Raji (cell line): ENCODE measurements around the gene INSM1.

Experiments
- POLR2A ChIP-seq: IDR thresholded peaks from 2 replicates; pipeline ENCODE4 v1.6.1; 2011; ENCODE audit warnings: low read depth, low read length, control low read depth; ENCODE audit not compliant: insufficient read depth

The INSM1 gene, protein sequence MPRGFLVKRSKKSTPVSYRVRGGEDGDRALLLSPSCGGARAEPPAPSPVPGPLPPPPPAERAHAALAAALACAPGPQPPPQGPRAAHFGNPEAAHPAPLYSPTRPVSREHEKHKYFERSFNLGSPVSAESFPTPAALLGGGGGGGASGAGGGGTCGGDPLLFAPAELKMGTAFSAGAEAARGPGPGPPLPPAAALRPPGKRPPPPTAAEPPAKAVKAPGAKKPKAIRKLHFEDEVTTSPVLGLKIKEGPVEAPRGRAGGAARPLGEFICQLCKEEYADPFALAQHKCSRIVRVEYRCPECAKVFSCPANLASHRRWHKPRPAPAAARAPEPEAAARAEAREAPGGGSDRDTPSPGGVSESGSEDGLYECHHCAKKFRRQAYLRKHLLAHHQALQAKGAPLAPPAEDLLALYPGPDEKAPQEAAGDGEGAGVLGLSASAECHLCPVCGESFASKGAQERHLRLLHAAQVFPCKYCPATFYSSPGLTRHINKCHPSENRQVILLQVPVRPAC

GRCh38 chr20:20367575-20368417 is at the start of gene INSM1:
INSM1 (plus strand) TSS chr20:20368104; CDS start chr20:20368268, 164 bp downstream.
- TF ChIP-seq POLR2A: no peak

DNA sequence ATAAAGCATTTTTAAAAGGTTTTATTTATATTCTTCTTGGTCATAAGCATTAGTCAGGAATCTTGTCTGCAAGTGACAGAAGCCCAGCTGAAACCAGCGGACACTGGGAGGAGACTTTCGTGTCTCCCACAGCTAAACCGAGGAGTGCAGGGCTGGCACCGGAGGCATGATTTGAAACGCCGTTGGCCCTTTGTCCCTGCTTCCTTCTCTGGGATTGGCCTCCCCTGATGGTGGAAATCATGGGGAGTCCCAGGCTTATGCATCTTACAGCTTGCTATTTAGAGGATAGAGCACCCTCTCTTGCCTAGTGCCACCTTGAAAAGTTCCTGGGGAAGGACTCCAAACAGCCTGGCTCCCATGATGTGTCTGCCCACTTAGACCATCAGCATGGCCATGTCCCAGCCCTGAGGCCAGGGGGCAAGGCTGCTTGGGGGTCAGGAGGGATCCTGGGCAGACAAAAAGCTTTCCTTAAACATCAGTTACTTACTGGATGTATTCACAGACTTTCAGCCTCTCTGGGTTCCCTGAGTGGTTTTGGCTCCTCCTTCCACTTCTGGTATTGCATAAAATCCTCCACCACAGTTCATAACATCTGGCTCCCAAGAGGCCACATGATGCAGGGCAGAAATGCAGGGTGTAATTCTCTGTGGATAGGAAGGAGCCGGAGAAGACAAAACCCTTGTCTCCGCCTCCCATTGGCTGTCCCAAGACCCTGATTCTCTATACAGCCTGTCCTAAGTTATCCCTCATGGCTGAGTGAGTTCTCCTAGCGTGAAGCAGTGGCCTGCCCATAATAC is 49.3 kb upstream of the INSM1 start:
- no peak for TF ChIP-seq POLR2A

DNA sequence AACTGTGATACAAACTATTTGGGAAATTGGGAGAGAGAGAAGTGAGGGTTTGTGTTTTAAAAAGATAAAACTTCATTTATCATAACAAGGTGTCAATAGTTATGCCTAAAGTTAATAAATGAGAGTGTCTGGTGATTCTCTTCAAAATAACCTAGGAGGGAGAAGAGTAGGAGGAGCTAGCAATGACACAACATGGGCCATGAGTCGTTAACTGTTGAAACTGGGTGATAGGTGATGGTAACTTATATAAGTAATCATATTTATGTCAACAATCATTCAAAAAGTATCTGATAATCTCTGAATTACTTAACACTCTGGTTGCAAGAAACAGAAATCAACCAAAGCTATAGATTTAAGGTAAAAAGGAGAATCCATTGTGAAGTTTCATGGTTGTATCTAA is 46.8 kb upstream of the INSM1 start:
- no peak for TF ChIP-seq POLR2A

GRCh38 chr20:20321917-20322316 is 46.0 kb upstream of the INSM1 start:
- TF ChIP-seq POLR2A: no peak

- TF ChIP-seq POLR2A: no peak
Measured at GRCh38 chr20:20322912-20323311, 45.0 kb upstream of the INSM1 start.

DNA sequence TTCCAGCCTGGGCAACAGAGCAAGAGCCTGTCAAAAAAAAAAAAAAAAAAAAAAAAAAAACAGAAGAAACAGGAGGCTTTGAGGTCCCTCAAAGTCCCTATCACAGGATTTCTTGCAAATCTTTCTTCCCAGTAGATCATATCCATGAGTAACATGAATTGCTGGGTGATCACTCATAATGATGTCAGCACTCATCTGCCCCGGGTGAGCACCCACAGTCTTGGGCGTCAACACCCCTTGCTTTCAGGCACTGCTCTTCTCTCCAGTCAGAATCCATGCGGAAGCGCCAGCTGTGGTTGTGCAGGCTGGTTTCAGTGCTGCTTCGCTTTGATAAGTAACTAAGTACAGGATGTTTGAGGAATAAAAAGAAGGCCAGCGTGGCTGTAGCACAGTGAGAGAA is 40.2 kb upstream of the INSM1 start:
- TF ChIP-seq POLR2A: no peak

DNA sequence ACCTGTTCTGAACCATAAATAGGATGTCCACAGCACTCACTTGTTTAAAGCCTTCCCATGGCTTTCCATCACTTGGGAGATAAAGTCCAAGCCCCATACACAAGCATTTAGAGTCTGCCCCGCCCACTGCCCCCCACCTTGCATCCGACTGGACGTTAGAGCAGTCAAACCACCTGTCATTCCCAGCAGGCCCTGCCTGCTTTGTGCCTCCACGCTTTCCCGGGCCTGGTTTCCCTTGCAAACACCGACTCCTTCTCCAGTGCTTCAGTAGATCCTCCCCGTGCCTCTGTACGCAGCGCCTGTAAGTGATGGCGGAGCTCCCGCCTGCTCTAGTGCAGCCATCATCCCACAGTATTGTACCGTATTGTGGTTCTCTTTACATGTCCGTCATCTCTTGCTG is 38.3 kb upstream of the INSM1 start:
- no peak for TF ChIP-seq POLR2A

GRCh38 chr20:20331156-20331555 is 36.7 kb upstream of the INSM1 start:
- TF ChIP-seq POLR2A: no peak

DNA sequence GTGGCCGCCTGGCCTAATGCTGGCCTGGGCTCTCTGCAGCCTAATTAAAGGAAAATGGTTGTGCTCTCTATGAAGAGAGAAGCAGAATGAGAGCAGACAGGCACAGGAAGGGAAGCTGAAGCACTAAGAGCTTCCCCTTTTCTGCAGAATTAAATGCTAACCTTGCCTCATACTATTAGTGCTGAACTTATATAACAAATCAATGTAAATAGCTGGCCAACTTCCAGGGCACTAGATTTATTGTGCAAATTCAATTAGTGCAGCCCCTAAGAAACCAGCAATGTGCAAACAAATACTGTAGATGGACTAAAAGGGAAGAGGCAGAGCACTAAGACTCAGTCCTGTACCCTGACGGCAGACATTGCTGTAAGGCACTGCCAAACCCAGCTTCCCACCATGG is 36.1 kb upstream of the INSM1 start:
- TF ChIP-seq POLR2A: no peak

DNA sequence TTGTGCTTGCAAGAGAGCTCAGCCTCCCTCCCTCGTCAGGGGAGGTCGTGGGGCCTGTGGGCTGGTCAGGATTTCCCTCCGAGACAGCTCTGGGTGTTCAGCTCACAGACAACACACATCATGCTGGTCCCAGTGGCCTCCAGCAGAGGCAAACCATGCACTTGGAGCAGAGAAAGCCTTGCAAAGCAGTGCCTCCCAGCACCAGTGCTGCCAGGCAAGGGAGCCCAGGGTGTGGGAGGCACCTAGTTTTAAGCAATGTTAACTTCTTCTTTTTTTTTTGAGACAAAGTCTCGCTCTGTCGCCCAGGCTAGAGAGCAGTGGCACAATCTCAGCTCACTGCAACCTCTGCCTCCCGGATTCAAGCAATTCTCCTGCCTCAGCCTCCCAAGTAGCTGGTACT is 34.0 kb upstream of the INSM1 start:
- no peak for TF ChIP-seq POLR2A

GRCh38 chr20:20334489-20334888 is 33.4 kb upstream of the INSM1 start:
- no peak for TF ChIP-seq POLR2A

GRCh38 chr20:20338133-20338730 is 29.7 kb upstream of the INSM1 start:
- TF ChIP-seq POLR2A: no peak

DNA sequence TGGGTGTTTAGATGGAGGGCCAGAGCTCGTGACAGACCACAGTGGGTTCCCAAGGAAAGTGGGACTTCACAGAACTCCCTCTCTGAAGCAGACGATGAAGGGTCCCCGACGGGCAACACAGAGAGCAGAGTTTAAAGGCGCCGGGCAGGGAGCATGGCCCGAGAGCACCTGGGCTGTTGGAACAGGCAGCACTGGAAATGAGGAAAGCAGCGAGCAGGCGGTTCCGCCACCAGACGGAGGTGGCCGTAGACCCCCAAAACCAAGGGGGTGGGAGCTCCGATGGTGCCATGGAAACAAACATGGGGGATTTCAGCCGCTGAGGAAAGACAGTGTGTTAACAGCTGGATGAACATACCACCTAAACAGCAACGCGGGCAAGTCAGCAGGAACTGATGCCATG is 27.5 kb upstream of the INSM1 start:
- no peak for TF ChIP-seq POLR2A

GRCh38 chr20:20341371-20341770 is 26.5 kb upstream of the INSM1 start:
- TF ChIP-seq POLR2A: no peak

GRCh38 chr20:20342066-20342465 is 25.8 kb upstream of the INSM1 start:
- TF ChIP-seq POLR2A: no peak
